Heart left ventricle (tissue), 16 donors: ENCODE data around the gene ABCA12. TPM values are rescaled to one million over a fixed set of nuclear protein-coding genes. Genes with fewer than 3 reads are reported as not detected.

Source experiments
- ATAC-seq, 4 donors: fragments of 200-7000 bp; cut with Tn5 transposase; one replicate each; pipeline ENCODE4 v1.9.1; 2020 to 2022; ENCODE audit warnings: moderate library complexity in 4 of 4, mild to moderate bottlenecking in 3 of 4, moderate number of reproducible peaks in 1 of 4
- DNase-seq, 5 donors: peaks; one replicate each; pipeline ENCODE4 v3.0.0-alpha.2; 2020
- H3K27ac ChIP-seq, 12 donors: fragments of 200-600 bp; sonication (generic) in 4 of 12; one replicate each; pipeline versions ENCODE4 v1.5.0 to v1.8.0; 2016 to 2022; ENCODE audit warnings: mild to moderate bottlenecking in 2 of 12
- H3K27me3 ChIP-seq, 9 donors: fragments of 200-600 bp; sonication (generic) in 2 of 9; one replicate each; pipeline versions ENCODE4 v1.5.1 to v1.8.0; 2016 to 2022; ENCODE audit warnings: mild to moderate bottlenecking in 3 of 9
- H3K36me3 ChIP-seq, 9 donors: fragments of 200-600 bp; sonication (generic) in 2 of 9; one replicate each; pipeline versions ENCODE4 v1.5.0 to v1.8.0; 2018 to 2022; ENCODE audit warnings: mild to moderate bottlenecking in 2 of 9
- H3K4me1 ChIP-seq, 12 donors: fragments of 200-600 bp; sonication (generic) in 4 of 12; one replicate each; pipeline versions ENCODE4 v1.5.0 to v1.8.0; 2016 to 2022; ENCODE audit warnings: mild to moderate bottlenecking in 3 of 12
- H3K4me3 ChIP-seq, 12 donors: fragments of 200-600 bp; sonication (generic) in 4 of 12; one replicate each; pipeline versions ENCODE4 v1.5.0 to v1.8.0; 2017 to 2022; ENCODE audit warnings: mild to moderate bottlenecking in 9 of 12, moderate library complexity in 4 of 12
- H3K9me3 ChIP-seq, 12 donors: fragments of 200-600 bp; sonication (generic) in 4 of 12; one replicate each; pipeline versions ENCODE4 v1.5.0 to v1.8.0; 2016 to 2022; ENCODE audit warnings: mild to moderate bottlenecking in 1 of 12
- CTCF ChIP-seq, 12 donors: fragments of 200-600 bp; sonication (generic) in 4 of 12; IDR thresholded peaks; one replicate each; pipeline versions ENCODE4 v1.5.0 to v1.8.0; 2018 to 2022; ENCODE audit warnings: antibody characterized with exemption in 12 of 12, mild to moderate bottlenecking in 5 of 12
- POLR2A ChIP-seq, 2 donors: fragments of 450-650 bp; IDR thresholded peaks; one replicate each; pipeline ENCODE4 v1.6.1; 2017; ENCODE audit warnings: antibody characterized with exemption in 2 of 2, mild to moderate bottlenecking in 2 of 2, moderate library complexity in 2 of 2
- WGBS, 4 donors: extraction: QIAGEN DNeasy Blood & Tissue Kit in 2 of 4; methylation state at CpG; one replicate each; pipeline versions ENCODE4 v1.1.5 to v1.1.7; 2013 to 2018; 5-methylcytosine and 5-hydroxymethylcytosine counted together
- intact Hi-C, 10 donors: fragments of 100-400 bp; cut with DNase I; formaldehyde crosslinking; loops; one replicate each; pipeline versions ENCODE4 v1.11.1 to v1.14.2; 2022
- polyA plus RNA-seq, 2 donors: library from polyadenylated mRNA; stranded (reverse); fragments of 200-250 nt; gene quantifications; one replicate each; pipeline ENCODE4 v1.2.3, GENCODE V29; 2013
- total RNA-seq, 9 donors: library from RNA; depleted of rRNA in 2 of 9; stranded (reverse); fragments of >200 nt in 2 of 9; fragmentation: NEBNext Ultra II Directional in 3 of 9; extraction: Animal tissue kit (Norgen Biotek cat#: 25700) in 3 of 9; gene quantifications; one replicate each; pipeline versions ENCODE4 v1.1.0 to v1.2.4, GENCODE V29; 2016 to 2023
- donor health status: ischemic (EF 13 %, LVEDD 7.1; RV severe dilation, severe dysfunction).
- donor health status: healthy with polysubstance abuse.
- donor health status: DM: no; HTN: yes; CAD: no.
- donor health status: DM: no; HTN: no; CAD: no.
- donor health status: ischemic (EF 25% LVEDD 6.9; RV normal size, moderate dysfunction).
- donor health status: ischemic (EF 25% LVEDD 5.7; RV mildly dilated, moderate dysfunction).
- donor health status: healthy.
- donor health status: DM: yes; HTN: yes; CAD: no.
- donor health status: ischemic (EF 35%, LVEDD 5.7; RV mildly dilated, moderate dysfunction).
- donor health status: nonischemic (EF 11% LVEDD 7.7; RV severe dilation, severe dysfunction).
- donor health status: DM: yes; HTN: yes; CAD: no.
- donor health status: PGD.
- donor health status: ischemic (EF 29% LVEDD 5.4; RV normal size, mild dysfunction).
- donor health status: nonischemic (EF 23%, LVEDD 6.1; RV moderate dilation, normal function).

Gene ABCA12
- total and polyA plus RNA-seq, 11 donors: 0.02 TPM; not detected in 10

GRCh38 chr2:214895469-214895868 is 243.0 kb downstream of the ABCA12 start:
- TF ChIP-seq POLR2A (IDR thresholded peaks at IDR 0.05) (no peak), CTCF (IDR thresholded peaks at IDR 0.05) (no peak)
- WGBS, 4 donors: 95 to 100% (median 97%) methylated on average over 3 of the region's 3 CpGs

GRCh38 chr2:214889301-214889700 is 249.1 kb downstream of the ABCA12 start:
- Histone ChIP-seq H3K27me3 (no peaks in the 10 kb centered on the region), H3K4me3 (no peak overlapping the region), H3K27ac (no peak overlapping the region), H3K9me3 (no peaks in the 10 kb centered on the region), H3K4me1 (no peaks in the 10 kb centered on the region), H3K36me3 (no peaks in the 10 kb centered on the region)
- ATAC-seq (no peak), DNase-seq (no peak)
- no peak for TF ChIP-seq POLR2A (IDR thresholded peaks at IDR 0.05)
- intact Hi-C loops: no loop called here
- 86 to 92% (median 88%) methylated on average over 2 of the region's 2 CpGs for WGBS, 4 donors

More at GRCh38 chr2:214895469-214895868, 243.0 kb downstream of the ABCA12 start:
- no peaks in the 10 kb centered on the region for H3K36me3 ChIP-seq
- H3K27ac ChIP-seq: no peak overlapping the region
- intact Hi-C loops: no loop called here
- peaks cover 0 to 4% (median 0%) of the 10 kb centered on the region in 12 donors for H3K4me1 ChIP-seq
- no peak overlapping the region for H3K4me3 ChIP-seq
- DNase-seq: no peak
- H3K27me3 ChIP-seq: no peaks in the 10 kb centered on the region
- peaks cover 0 to 4% (median 0%) of the 10 kb centered on the region in 12 donors for H3K9me3 ChIP-seq
- no peak for ATAC-seq

- WGBS, 4 donors: 83 to 87% (median 85%) methylated on average over 6 of the region's 6 CpGs
- no peak for DNase-seq
- Histone ChIP-seq H3K36me3 (no peaks in the 10 kb centered on the region), H3K4me3 (no peak overlapping the region), H3K27ac (no peak overlapping the region), H3K27me3 (no peaks in the 10 kb centered on the region), H3K4me1 (no peaks in the 10 kb centered on the region), H3K9me3 (peaks cover 0 to 16% (median 0%) of the 10 kb centered on the region in 12 donors)
- TF ChIP-seq CTCF (IDR thresholded peaks at IDR 0.05): no peak
- no peak for TF ChIP-seq POLR2A (IDR thresholded peaks at IDR 0.05)
- intact Hi-C loops: no loop called here
- no peak for ATAC-seq
Observed at GRCh38 chr2:214881647-214882202, 256.7 kb downstream of the ABCA12 start.

Other genes with a start within 250 kb of the ABCA12 start
- gene ATIC, start 173.4 kb upstream of the ABCA12 start, total RNA-seq: 10 to 100 TPM; 16.8 to 55.6 (median 44.0) TPM
- 100 to 1,000 TPM in 1 of 2 donors, 10 to 100 TPM in 1; 72.8 to 108 TPM for gene ATIC, start 173.4 kb upstream of the ABCA12 start, polyA plus RNA-seq